OCI-LY1 (cell line): ENCODE results near the gene CNTNAP2.

Source experiments
- H2AFZ ChIP-seq: fragments of 200-600 bp; sonication (generic), shearing (Covaris generic); 2 replicates; pipeline ENCODE4 v1.6.0; 2014; ENCODE audit warnings: antibody characterized with exemption, mild to moderate bottlenecking, low read length
- H3F3A ChIP-seq: fragments of 200-600 bp; sonication (generic), shearing (Covaris generic); 2 replicates; pipeline ENCODE4 v1.6.0; 2014; ENCODE audit warnings: mild to moderate bottlenecking, antibody characterized with exemption, low read length, moderate library complexity; ENCODE audit not compliant: insufficient read depth
- H3K27ac ChIP-seq: fragments of 200-600 bp; sonication (generic); 2 replicates; pipeline ENCODE4 v1.5.1; 2014; ENCODE audit warnings: low read length, mixed run types, mild to moderate bottlenecking, low read depth; ENCODE audit not compliant: poor library complexity, severe bottlenecking
- H3K27me3 ChIP-seq: fragments of 200-600 bp; sonication (generic); 2 replicates; pipeline ENCODE4 v1.6.0; 2014; ENCODE audit warnings: antibody characterized with exemption, mild to moderate bottlenecking, low read length, moderate library complexity; ENCODE audit not compliant: insufficient read depth
- H3K36me3 ChIP-seq: fragments of 200-600 bp; sonication (generic); 2 replicates; pipeline ENCODE4 v1.6.1; 2014; ENCODE audit warnings: mild to moderate bottlenecking, antibody characterized with exemption, low read length, moderate library complexity, mixed read lengths; ENCODE audit not compliant: insufficient read depth
- H3K4me1 ChIP-seq: fragments of 200-600 bp; sonication (generic); 2 replicates; pipeline ENCODE4 v1.5.1; 2014; ENCODE audit warnings: mild to moderate bottlenecking, low read length, moderate library complexity; ENCODE audit not compliant: insufficient read depth, severe bottlenecking
- H3K4me2 ChIP-seq: fragments of 200-600 bp; sonication (generic), shearing (Covaris generic); 2 replicates; pipeline ENCODE4 v1.6.1; 2014; ENCODE audit warnings: low read length
- H3K4me3 ChIP-seq: fragments of 200-600 bp; sonication (generic); 2 replicates; pipeline ENCODE4 v1.5.1; 2014; ENCODE audit warnings: low read length, low read depth, mild to moderate bottlenecking, mixed read lengths; ENCODE audit not compliant: poor library complexity, severe bottlenecking
- H3K79me2 ChIP-seq: fragments of 200-600 bp; shearing (Covaris generic); 2 replicates; pipeline ENCODE4 v1.6.1; 2016; ENCODE audit warnings: mixed run types, low read length, mixed read lengths; ENCODE audit not compliant: insufficient read depth
- H3K9ac ChIP-seq: fragments of 200-600 bp; sonication (generic), shearing (Covaris generic); 2 replicates; pipeline ENCODE4 v1.6.1; 2014; ENCODE audit warnings: mild to moderate bottlenecking, low read length, mixed read lengths
- H3K9me2 ChIP-seq: fragments of 200-600 bp; sonication (generic), shearing (Covaris generic); 2 replicates; pipeline ENCODE4 v1.6.1; 2014; ENCODE audit warnings: low read depth, mild to moderate bottlenecking, low read length, mixed read lengths
- H3K9me3 ChIP-seq: fragments of 200-600 bp; shearing (Covaris generic); 2 replicates; pipeline ENCODE4 v1.6.1; 2014; ENCODE audit warnings: low read length, mixed read lengths
- H4K20me1 ChIP-seq: fragments of 200-600 bp; sonication (generic), shearing (Covaris generic); 2 replicates; pipeline ENCODE4 v1.6.0; 2016; ENCODE audit warnings: mild to moderate bottlenecking, low read length; ENCODE audit not compliant: insufficient read depth
- EZH2 ChIP-seq: fragments of 200-600 bp; sonication (generic), shearing (Covaris generic); IDR thresholded peaks from 2 replicates; pipeline ENCODE4 v1.8.0; 2017; ENCODE audit warnings: borderline replicate concordance, mixed run types, mild to moderate bottlenecking, antibody characterized with exemption, low read length, moderate library complexity, mixed read lengths
- TF ChIP-seq, protein P1 (sequence below): fragments of 200-600 bp; sonication (generic), shearing (Covaris generic); IDR thresholded peaks from 2 replicates; pipeline ENCODE4 v1.5.1; 2017; ENCODE audit warnings: mild to moderate bottlenecking, antibody characterized with exemption, low read length, moderate library complexity, mixed read lengths

CNTNAP2 gene

DNA sequence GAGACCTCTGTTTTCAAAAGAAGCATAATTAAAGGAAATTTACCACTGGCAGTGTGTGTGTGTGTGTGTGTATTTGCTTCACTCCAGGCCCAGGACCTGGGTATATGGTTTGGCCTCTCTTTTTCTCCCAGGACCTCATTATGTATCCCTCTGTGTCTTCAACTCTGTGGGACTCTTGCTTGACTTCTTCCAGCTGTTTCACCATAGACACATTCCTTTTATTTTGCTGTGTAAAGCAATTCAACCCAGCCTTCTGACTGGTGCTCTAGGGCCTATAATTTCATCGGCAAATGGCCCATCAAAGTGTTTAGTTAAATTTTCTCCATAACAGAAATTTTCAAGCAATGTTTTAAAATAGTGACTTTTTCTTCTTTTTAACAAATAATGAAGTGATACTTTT, 954.3 kb downstream of the CNTNAP2 start:
- H3K4me3 ChIP-seq: no peak overlapping the region
- peaks cover 13% of the 10 kb centered on the region for H3K4me1 ChIP-seq
- H3K9me2 ChIP-seq: no peaks in the 10 kb centered on the region
- no peaks in the 10 kb centered on the region for H3K27me3 ChIP-seq
- H3K27ac ChIP-seq: no peak overlapping the region
- H3K9me3 ChIP-seq: no peaks in the 10 kb centered on the region
- no peaks in the 10 kb centered on the region for H3K36me3 ChIP-seq
- H3K4me2 ChIP-seq: no peak overlapping the region
- H2AFZ ChIP-seq: 0 out of 2 replicates have a peak overlapping the region, but pooled peaks have one; percentile 2
- no peaks in the 10 kb centered on the region for H3K79me2 ChIP-seq
- no peaks in the 10 kb centered on the region for H4K20me1 ChIP-seq
- no peaks in the 10 kb centered on the region for H3F3A ChIP-seq
- no peak overlapping the region for H3K9ac ChIP-seq
- no peak for TF ChIP-seq EZH2
- TF ChIP-seq, protein P1, sequence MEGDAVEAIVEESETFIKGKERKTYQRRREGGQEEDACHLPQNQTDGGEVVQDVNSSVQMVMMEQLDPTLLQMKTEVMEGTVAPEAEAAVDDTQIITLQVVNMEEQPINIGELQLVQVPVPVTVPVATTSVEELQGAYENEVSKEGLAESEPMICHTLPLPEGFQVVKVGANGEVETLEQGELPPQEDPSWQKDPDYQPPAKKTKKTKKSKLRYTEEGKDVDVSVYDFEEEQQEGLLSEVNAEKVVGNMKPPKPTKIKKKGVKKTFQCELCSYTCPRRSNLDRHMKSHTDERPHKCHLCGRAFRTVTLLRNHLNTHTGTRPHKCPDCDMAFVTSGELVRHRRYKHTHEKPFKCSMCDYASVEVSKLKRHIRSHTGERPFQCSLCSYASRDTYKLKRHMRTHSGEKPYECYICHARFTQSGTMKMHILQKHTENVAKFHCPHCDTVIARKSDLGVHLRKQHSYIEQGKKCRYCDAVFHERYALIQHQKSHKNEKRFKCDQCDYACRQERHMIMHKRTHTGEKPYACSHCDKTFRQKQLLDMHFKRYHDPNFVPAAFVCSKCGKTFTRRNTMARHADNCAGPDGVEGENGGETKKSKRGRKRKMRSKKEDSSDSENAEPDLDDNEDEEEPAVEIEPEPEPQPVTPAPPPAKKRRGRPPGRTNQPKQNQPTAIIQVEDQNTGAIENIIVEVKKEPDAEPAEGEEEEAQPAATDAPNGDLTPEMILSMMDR: no peak

DNA sequence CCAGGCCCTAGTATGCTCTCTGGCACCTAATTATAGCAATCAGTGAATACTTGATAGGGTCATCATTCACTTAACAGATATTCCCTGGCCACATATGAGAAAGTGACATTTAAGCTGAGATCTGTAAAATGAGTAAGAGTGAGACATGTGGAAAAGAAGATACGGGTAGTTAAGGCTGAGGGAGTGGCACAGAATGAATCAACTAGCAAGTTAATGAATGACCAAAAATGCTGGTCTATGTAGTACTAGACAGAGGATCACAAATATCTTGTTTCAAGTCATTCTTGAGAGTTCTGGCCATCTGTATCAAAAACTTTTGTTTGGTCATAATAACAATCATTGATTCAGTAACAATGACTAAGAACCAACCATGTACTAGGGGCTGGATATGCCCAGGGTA, 954.9 kb downstream of the CNTNAP2 start:
- Histone ChIP-seq H3F3A (no peaks in the 10 kb centered on the region), H3K9ac (no peak overlapping the region), H3K27me3 (no peaks in the 10 kb centered on the region), H3K9me2 (no peaks in the 10 kb centered on the region), H3K4me1 (peaks cover 13% of the 10 kb centered on the region), H3K4me3 (no peak overlapping the region), H3K4me2 (no peak overlapping the region), H4K20me1 (no peaks in the 10 kb centered on the region), H3K36me3 (no peaks in the 10 kb centered on the region), H3K9me3 (no peaks in the 10 kb centered on the region), H3K79me2 (no peaks in the 10 kb centered on the region), H2AFZ (no peak overlapping the region), H3K27ac (no peak overlapping the region)
- TF ChIP-seq, protein P1: no peak
- no peak for TF ChIP-seq EZH2

DNA sequence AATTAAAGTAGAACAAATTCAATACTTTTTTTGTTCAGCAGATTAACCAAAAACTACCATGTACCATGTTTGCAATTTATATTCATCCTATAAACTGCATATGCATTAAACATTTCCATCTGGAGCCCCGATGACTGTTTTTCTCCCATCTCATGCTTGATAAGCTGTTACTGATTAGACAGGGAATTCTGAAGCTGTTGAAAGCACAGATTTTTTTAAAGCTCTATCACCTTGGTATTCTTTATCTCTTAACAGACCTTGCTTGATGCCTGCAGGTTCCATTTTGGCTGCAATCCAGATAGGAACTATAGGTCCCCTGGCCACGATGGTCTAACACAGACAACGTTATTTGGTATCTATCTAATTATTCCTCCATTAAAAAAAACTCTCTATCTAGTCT, 961.7 kb downstream of the CNTNAP2 start:
- peaks cover 14% of the 10 kb centered on the region for H3K4me1 ChIP-seq
- no peak overlapping the region for H3K4me2 ChIP-seq
- no peak for TF ChIP-seq EZH2
- TF ChIP-seq, protein P1: no peak
- H3F3A ChIP-seq: no peaks in the 10 kb centered on the region
- no peak overlapping the region for H3K9ac ChIP-seq
- H3K36me3 ChIP-seq: no peaks in the 10 kb centered on the region
- 0 out of 2 replicates have a peak, but pooled peaks cover 4% of the 10 kb centered on the region for H3K9me3 ChIP-seq
- H3K27ac ChIP-seq: no peak overlapping the region
- no peak overlapping the region for H3K4me3 ChIP-seq
- H3K27me3 ChIP-seq: no peaks in the 10 kb centered on the region
- no peak overlapping the region for H2AFZ ChIP-seq
- no peaks in the 10 kb centered on the region for H4K20me1 ChIP-seq
- H3K79me2 ChIP-seq: no peaks in the 10 kb centered on the region
- H3K9me2 ChIP-seq: no peaks in the 10 kb centered on the region
